HEK293T (cell line): ENCODE results near the gene TXNRD1.

Experiments used
- ELF4 ChIP-seq: fragments of 450-650 bp; IDR thresholded peaks from 2 replicates; pipeline ENCODE4 v1.6.1; 2017; ENCODE audit warnings: antibody characterized with exemption
- FOXM1 ChIP-seq: fragments of 450-650 bp; IDR thresholded peaks from 2 replicates; pipeline ENCODE4 v1.6.1; 2017; ENCODE audit warnings: mild to moderate bottlenecking, borderline replicate concordance

DNA sequence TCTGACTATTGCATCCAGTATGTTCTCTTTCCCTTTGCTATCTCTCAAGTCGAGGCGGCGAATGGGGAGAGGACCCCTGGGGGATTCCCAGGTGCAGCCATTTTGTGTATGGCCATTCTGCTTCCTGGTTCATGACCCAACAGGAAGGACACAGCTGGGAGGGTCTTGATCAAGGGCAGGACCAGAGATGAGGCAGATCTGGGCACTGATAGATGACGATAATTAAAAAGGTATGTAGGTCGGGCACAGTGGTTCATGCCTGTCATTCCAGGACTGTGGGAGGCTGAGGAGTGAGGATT lies 161.9 kb downstream of the TXNRD1 start:
- no peak for TF ChIP-seq FOXM1
- no peak for TF ChIP-seq ELF4
